GM12878 (cell line): ENCODE results near the gene ME3. TPM values are rescaled to one million over a fixed set of nuclear protein-coding genes. Genes with fewer than 3 reads are reported as not detected.

Experiments used
- BCLAF1 ChIP-seq: fragments of 450-650 bp; IDR thresholded peaks from 2 replicates; pipeline ENCODE4 v1.6.1; 2017; ENCODE audit warnings: antibody characterized with exemption, mild to moderate bottlenecking, moderate library complexity
- CEBPB ChIP-seq, 2 experiments: fragments of 150-350 bp in 1 of 2; IDR thresholded peaks; 2 replicates each; pipeline ENCODE4 v1.6.1; 2012 to 2014; ENCODE audit warnings: low read depth in 2 of 2, low read length in 2 of 2, borderline replicate concordance in 1 of 2, inconsistent platforms in 1 of 2
- CREB1 ChIP-seq: IDR thresholded peaks from 2 replicates; pipeline ENCODE4 v1.6.1; 2012; ENCODE audit warnings: low read depth, mild to moderate bottlenecking, inconsistent platforms
- HDAC6 ChIP-seq: fragments of 200-600 bp; sonication (generic); IDR thresholded peaks from one replicate; pipeline ENCODE4 v1.8.0; 2017; ENCODE audit warnings: antibody characterized with exemption; ENCODE audit not compliant: unreplicated experiment
- IRF4 ChIP-seq: IDR thresholded peaks from 2 replicates; pipeline ENCODE4 v1.6.1; 2011; ENCODE audit warnings: low read depth, low read length
- IRF5 ChIP-seq: fragments of 450-650 bp; IDR thresholded peaks from 2 replicates; pipeline ENCODE4 v1.6.1; 2017; ENCODE audit warnings: borderline replicate concordance
- JUND ChIP-seq: IDR thresholded peaks from 2 replicates; pipeline ENCODE4 v1.6.1; 2012; ENCODE audit warnings: low read depth, mild to moderate bottlenecking, low read length, improper control_type of control experiment, moderate library complexity
- TBL1XR1 ChIP-seq: IDR thresholded peaks from 2 replicates; pipeline ENCODE4 v1.6.1; 2012; ENCODE audit warnings: low read depth, low read length, improper control_type of control experiment
- ZBED1 ChIP-seq: IDR thresholded peaks from 2 replicates; pipeline ENCODE4 v1.6.1; 2016; ENCODE audit warnings: borderline replicate concordance
- ZSCAN29 ChIP-seq: fragments of 450-650 bp; IDR thresholded peaks from 2 replicates; pipeline ENCODE4 v1.6.1; 2017; ENCODE audit warnings: mild to moderate bottlenecking, moderate library complexity
- polyA plus RNA-seq, 11 experiments: library from polyadenylated mRNA; depleted of rRNA in 4 of 11; unstranded in 6 of 11; stranded (reverse) in 5 of 11; fragments of >200 nt; fragmentation: Nextera tagmentation in 4 of 11; fragmentation: Illumina TruSeq in 1 of 11; extraction: Ambion mirVana in 4 of 11; extraction: Trizol in 1 of 11; gene quantifications; 1 replicate in 1 of 11; 2 replicates in 10 of 11; pipeline versions ENCODE4 v1.2.1 to v1.2.3, GENCODE V29; 2011 to 2016; ENCODE audit warnings: inconsistent platforms in 2 of 11, missing spikeins in 2 of 11, low read depth in 1 of 11
- total RNA-seq, 4 experiments: library from RNA; depleted of rRNA in 3 of 4; stranded (reverse); fragments of >200 nt in 3 of 4; fragmentation: Illumina TruSeq in 1 of 4; extraction: Trizol in 1 of 4; gene quantifications; 2 replicates each; pipeline versions ENCODE4 v1.2.1 to v1.2.3, GENCODE V29; 2013 to 2021

ME3 gene
- total and polyA plus RNA-seq, 10 of the 15 experiments (the other 5 are each of a cell fraction or from before 2014, with no cell fraction given) = 0.06 to 0.40 (median 0.19) TPM; not detected in 2

GRCh38 chr11:86478348-86478747, 194.1 kb downstream of the ME3 start (continued):
- TF ChIP-seq IRF4 = no peak
- no peak for TF ChIP-seq HDAC6
- TF ChIP-seq CREB1 = no peak
- no peak for TF ChIP-seq JUND
- no peak for TF ChIP-seq CEBPB (IDR thresholded peaks at IDR 0.05; ENCODE audit: borderline replicate concordance in 1 of 2, low read depth in 2 of 2, low read length in 2 of 2)
- no peak for TF ChIP-seq BCLAF1
- TF ChIP-seq TBL1XR1 = no peak
- TF ChIP-seq ZBED1 = no peak
- TF ChIP-seq IRF5 = no peak
- no peak for TF ChIP-seq ZSCAN29
- TF ChIP-seq, all 136 proteins: peak for 0
